Measurements from ENCODE around the gene MORF4L1.

GRCh38 chr15:78898540-78898939, 25.9 kb downstream of the MORF4L1 start:
- TF ChIP-seq POLR2A (IDR thresholded peaks at IDR 0.05), result no peak
- no peak for TF ChIP-seq CTCF (IDR thresholded peaks at IDR 0.05)
